IMR-90 (cell line): Measurements from ENCODE around the gene SLC12A7. TPM values are rescaled to one million over a fixed set of nuclear protein-coding genes. Genes with fewer than 3 reads are reported as not detected.

Experiments used
- ATAC-seq: fragments of 200-7000 bp; cut with Tn5 transposase; 2 replicates; pipeline ENCODE4 v1.9.1; 2020; ENCODE audit warnings: low read depth, mild to moderate bottlenecking, moderate library complexity
- BruUV-seq: library from RNA; stranded (reverse); fragments of 400-500 nt; replicated peaks from 2 replicates; lab custom pipeline; 2021; lab: Mats Ljungman, UMichigan
- CTCF ChIA-PET: fragments of 300-600 bp; formaldehyde crosslinking; extraction: SDS; loops from one replicate; lab custom pipeline; 2021; ENCODE audit warnings: antibody characterized with exemption; lab: Yijun Ruan, JAX
- POLR2A ChIA-PET: fragments of 300-600 bp; sonication (Branson Sonifier 250); formaldehyde crosslinking; loops from one replicate; lab custom pipeline; 2022; ENCODE audit warnings: antibody characterized with exemption; ENCODE audit not compliant: unreplicated experiment; lab: Charles Lee
- DNase-seq: peaks from one replicate; pipeline ENCODE4 v3.0.0; 2013
- H2AFZ ChIP-seq: replicated peaks from 2 replicates; pipeline ENCODE3; 2013; ENCODE audit warnings: low read length, mild to moderate bottlenecking; ENCODE audit not compliant: poor library complexity
- H2AK5ac ChIP-seq: 2 replicates; pipeline ENCODE4 v1.6.1; 2013; ENCODE audit warnings: low read depth, low read length, inconsistent platforms
- H2AK9ac ChIP-seq: replicated peaks from 2 replicates; pipeline ENCODE3; 2013; ENCODE audit warnings: mild to moderate bottlenecking, low read depth, low read length, moderate library complexity; ENCODE audit not compliant: poor library complexity
- H2BK120ac ChIP-seq: 2 replicates; pipeline ENCODE4 v1.6.1; 2013; ENCODE audit warnings: low read depth, low read length, inconsistent platforms
- H2BK15ac ChIP-seq: 3 replicates; pipeline ENCODE4 v1.6.1; 2013; ENCODE audit warnings: low read depth, low read length, inconsistent platforms
- H2BK20ac ChIP-seq: 2 replicates; pipeline ENCODE4 v1.6.1; 2013; ENCODE audit warnings: low read depth, mild to moderate bottlenecking, inconsistent platforms, low read length, moderate library complexity
- H2BK5ac ChIP-seq: 2 replicates; pipeline ENCODE4 v1.6.1; 2013; ENCODE audit warnings: mild to moderate bottlenecking, low read depth, low read length, inconsistent platforms; ENCODE audit not compliant: poor library complexity, severe bottlenecking
- H3K14ac ChIP-seq: replicated peaks from 2 replicates; pipeline ENCODE4 v1.6.1; 2013; ENCODE audit warnings: low read depth, low read length, inconsistent platforms
- H3K18ac ChIP-seq: 2 replicates; pipeline ENCODE4 v1.6.1; 2013; ENCODE audit warnings: low read depth, low read length, control low read depth
- H3K23ac ChIP-seq: 2 replicates; pipeline ENCODE4 v1.6.1; 2013; ENCODE audit warnings: low read depth, low read length, inconsistent platforms
- H3K27ac ChIP-seq: 2 replicates; pipeline ENCODE4 v1.5.1; 2013; ENCODE audit warnings: mild to moderate bottlenecking, control low read depth, low read length; ENCODE audit not compliant: insufficient read depth
- H3K27me3 ChIP-seq: 2 replicates; pipeline ENCODE4 v1.6.1; 2013; ENCODE audit warnings: low read length; ENCODE audit not compliant: control insufficient read depth, insufficient read depth
- H3K36me3 ChIP-seq: 2 replicates; pipeline ENCODE4 v1.6.1; 2013; ENCODE audit warnings: low read length, mixed read lengths; ENCODE audit not compliant: control insufficient read depth, insufficient read depth
- H3K4ac ChIP-seq: 2 replicates; pipeline ENCODE4 v1.6.1; 2013; ENCODE audit warnings: low read depth, low read length, inconsistent platforms
- H3K4me1 ChIP-seq: 2 replicates; pipeline ENCODE4 v1.6.1; 2013; ENCODE audit warnings: low read length, mixed read lengths; ENCODE audit not compliant: control insufficient read depth, insufficient read depth
- H3K4me2 ChIP-seq: 2 replicates; pipeline ENCODE4 v1.6.1; 2013; ENCODE audit warnings: low read depth, mild to moderate bottlenecking, control low read depth, low read length, moderate library complexity
- H3K4me3 ChIP-seq: 2 replicates; pipeline ENCODE4 v1.5.1; 2013; ENCODE audit warnings: low read depth, mild to moderate bottlenecking, control low read depth, low read length, moderate library complexity; ENCODE audit not compliant: insufficient read depth
- H3K56ac ChIP-seq: 2 replicates; pipeline ENCODE4 v1.6.1; 2013; ENCODE audit warnings: low read length, inconsistent platforms; ENCODE audit not compliant: insufficient read depth; ENCODE audit errors: extremely low read depth
- H3K79me1 ChIP-seq, 2 experiments: 2 replicates each; pipeline ENCODE4 v1.6.1; 2013; ENCODE audit warnings: low read length in 2 of 2, inconsistent platforms in 1 of 2, low read depth in 1 of 2
- H3K9ac ChIP-seq: 2 replicates; pipeline ENCODE4 v1.6.1; 2013; ENCODE audit warnings: low read depth, low read length, control low read depth
- H3K9me1 ChIP-seq: 2 replicates; pipeline ENCODE4 v1.6.1; 2013; ENCODE audit warnings: low read length, inconsistent platforms; ENCODE audit not compliant: insufficient read depth
- H3K9me3 ChIP-seq: 2 replicates; pipeline ENCODE4 v1.6.1; 2013; ENCODE audit warnings: low read length; ENCODE audit not compliant: control insufficient read depth, insufficient read depth
- H4K20me1 ChIP-seq: 2 replicates; pipeline ENCODE4 v1.6.1; 2013; ENCODE audit warnings: low read length, inconsistent platforms; ENCODE audit not compliant: insufficient read depth
- H4K5ac ChIP-seq: 2 replicates; pipeline ENCODE4 v1.6.1; 2013; ENCODE audit warnings: mild to moderate bottlenecking, low read depth, low read length, control low read depth
- H4K8ac ChIP-seq, 2 experiments: 2 replicates each; pipeline ENCODE4 v1.6.1; 2013; ENCODE audit warnings: low read depth in 2 of 2, low read length in 2 of 2, control low read depth in 1 of 2, inconsistent platforms in 1 of 2
- H4K91ac ChIP-seq: 2 replicates; pipeline ENCODE4 v1.6.1; 2013; ENCODE audit warnings: low read depth, low read length, inconsistent platforms; ENCODE audit not compliant: insufficient read depth
- CEBPB ChIP-seq: IDR thresholded peaks from 2 replicates; pipeline ENCODE4 v1.6.1; 2012; ENCODE audit warnings: low read depth, low read length, improper control_type of control experiment
- CHD1 ChIP-seq: IDR thresholded peaks from 2 replicates; pipeline ENCODE4 v1.6.1; 2012; ENCODE audit warnings: low read depth, low read length, improper control_type of control experiment
- ELK1 ChIP-seq: fragments of 150-350 bp; IDR thresholded peaks from 2 replicates; pipeline ENCODE4 v1.6.1; 2016; ENCODE audit warnings: low read depth, mild to moderate bottlenecking, low read length, moderate library complexity, borderline replicate concordance
- FOS ChIP-seq: fragments of 150-350 bp; IDR thresholded peaks from 2 replicates; pipeline ENCODE4 v1.6.1; 2016; ENCODE audit warnings: low read depth, low read length
- MAFK ChIP-seq: IDR thresholded peaks from 2 replicates; pipeline ENCODE4 v1.6.1; 2012; ENCODE audit warnings: low read depth, low read length, improper control_type of control experiment
- MAZ ChIP-seq: IDR thresholded peaks from 2 replicates; pipeline ENCODE4 v1.6.1; 2012; ENCODE audit warnings: low read depth, mild to moderate bottlenecking, low read length, improper control_type of control experiment, moderate library complexity, borderline replicate concordance
- MXI1 ChIP-seq: IDR thresholded peaks from 2 replicates; pipeline ENCODE4 v1.6.1; 2012; ENCODE audit warnings: low read depth, mild to moderate bottlenecking, low read length, moderate library complexity, borderline replicate concordance
- NFE2L2 ChIP-seq: fragments of 150-350 bp; IDR thresholded peaks from 2 replicates; pipeline ENCODE4 v1.6.1; 2016; ENCODE audit warnings: low read depth, mild to moderate bottlenecking, low read length
- POLR2A ChIP-seq: IDR thresholded peaks from 2 replicates; pipeline ENCODE4 v1.6.1; 2012; ENCODE audit warnings: mild to moderate bottlenecking, low read depth, low read length
- RAD21 ChIP-seq: IDR thresholded peaks from 2 replicates; pipeline ENCODE4 v1.6.1; 2012; ENCODE audit warnings: low read length, improper control_type of control experiment
- RCOR1 ChIP-seq: IDR thresholded peaks from 2 replicates; pipeline ENCODE4 v1.6.1; 2012; ENCODE audit warnings: mild to moderate bottlenecking, low read length, improper control_type of control experiment; ENCODE audit not compliant: insufficient replicate concordance
- RFX5 ChIP-seq: IDR thresholded peaks from 2 replicates; pipeline ENCODE4 v1.8.0; 2012; ENCODE audit warnings: low read depth, mild to moderate bottlenecking, low read length, moderate library complexity
- SMC3 ChIP-seq: fragments of 150-350 bp; IDR thresholded peaks from 2 replicates; pipeline ENCODE4 v1.6.1; 2016; ENCODE audit warnings: low read depth, mild to moderate bottlenecking, antibody characterized with exemption, low read length, moderate library complexity
- WGBS, 2 experiments: methylation state at CpG; one replicate each; pipeline versions ENCODE4 v1.1.5 to v1.1.7; 2013; ENCODE audit warnings: missing lambda C conversion rate in 2 of 2; ENCODE audit not compliant: insufficient read length in 1 of 2; ENCODE audit errors: extremely low coverage in 2 of 2; 5-methylcytosine and 5-hydroxymethylcytosine counted together
- dilution Hi-C: fragments of 300-500 bp; cut with HindIII; formaldehyde crosslinking; loops from one replicate; pipeline ENCODE4 v1.14.3; 2018; ENCODE audit warnings: low sequenced_read_pairs; ENCODE audit not compliant: unreplicated experiment
- in situ Hi-C: fragments of 300-500 bp; cut with MboI; formaldehyde crosslinking; loops from 3 replicates; pipeline ENCODE4 v1.14.3; 2019; ENCODE audit warnings: low sequenced_read_pairs, inconsistent platforms, mixed read lengths
- intact Hi-C: fragments of 100-400 bp; cut with micrococcal nuclease; formaldehyde crosslinking; loops from 2 replicates; pipeline ENCODE4 v1.10.0; 2022
- polyA plus RNA-seq, 3 experiments: library from polyadenylated mRNA; depleted of rRNA; stranded (reverse); fragments of >200 nt; gene quantifications; 2 replicates each; pipeline ENCODE4 v1.2.3, GENCODE V29; 2012; ENCODE audit warnings: low replicate concordance in 1 of 3
- total RNA-seq: library from RNA; depleted of rRNA; stranded (reverse); fragments of >200 nt; gene quantifications from 2 replicates; pipeline ENCODE4 v1.2.3, GENCODE V29; 2012
- TF ChIP-seq, protein P1 (sequence below): conservative IDR thresholded peaks from 2 replicates; pipeline ENCODE4 v1.5.1; 2012; ENCODE audit warnings: mild to moderate bottlenecking, low read depth, low read length, improper control_type of control experiment
- TF ChIP-seq, protein P2 (sequence below): fragments of 150-350 bp; IDR thresholded peaks from 2 replicates; pipeline ENCODE4 v1.6.1; 2017; ENCODE audit warnings: mild to moderate bottlenecking, antibody characterized with exemption, low read length, low read depth

SLC12A7 gene
- total and polyA plus RNA-seq, 2 of the 4 experiments (the other 2 are of a cell fraction): 3.0 to 6.1 TPM

DNA sequence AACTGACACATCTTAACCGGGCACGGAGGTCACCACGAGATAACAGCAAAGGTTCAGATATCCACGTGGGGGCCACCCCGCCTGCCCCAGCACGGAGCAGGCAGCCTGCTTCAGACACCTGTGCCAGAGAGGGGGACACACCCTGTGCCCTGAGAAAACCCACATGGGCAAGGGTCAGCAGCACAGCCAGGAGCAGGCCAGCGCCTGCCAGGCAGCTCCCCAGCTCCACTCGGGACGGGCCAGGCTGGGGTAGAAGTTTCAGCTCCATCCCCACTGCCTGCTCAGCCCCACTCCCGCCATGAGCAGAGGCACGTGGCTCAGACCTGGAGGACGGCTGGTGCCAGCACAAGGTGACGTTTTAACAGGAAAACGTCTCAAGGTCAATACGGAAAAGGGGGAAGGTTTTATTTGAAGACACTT lies 22.2 kb downstream of the SLC12A7 start:
- no peak overlapping the region for H3K23ac ChIP-seq
- H4K5ac ChIP-seq: no peak overlapping the region
- in situ Hi-C loops (no loop called here), intact Hi-C loops (no loop called here), dilution Hi-C loops (no loop called here)
- no peak for ATAC-seq
- no peak overlapping the region for H2AFZ ChIP-seq
- H3K9me1 ChIP-seq: no peaks in the 10 kb centered on the region
- TF ChIP-seq POLR2A: no peak
- no peak for TF ChIP-seq MAFK
- no peak for TF ChIP-seq MAZ
- TF ChIP-seq, protein P1, sequence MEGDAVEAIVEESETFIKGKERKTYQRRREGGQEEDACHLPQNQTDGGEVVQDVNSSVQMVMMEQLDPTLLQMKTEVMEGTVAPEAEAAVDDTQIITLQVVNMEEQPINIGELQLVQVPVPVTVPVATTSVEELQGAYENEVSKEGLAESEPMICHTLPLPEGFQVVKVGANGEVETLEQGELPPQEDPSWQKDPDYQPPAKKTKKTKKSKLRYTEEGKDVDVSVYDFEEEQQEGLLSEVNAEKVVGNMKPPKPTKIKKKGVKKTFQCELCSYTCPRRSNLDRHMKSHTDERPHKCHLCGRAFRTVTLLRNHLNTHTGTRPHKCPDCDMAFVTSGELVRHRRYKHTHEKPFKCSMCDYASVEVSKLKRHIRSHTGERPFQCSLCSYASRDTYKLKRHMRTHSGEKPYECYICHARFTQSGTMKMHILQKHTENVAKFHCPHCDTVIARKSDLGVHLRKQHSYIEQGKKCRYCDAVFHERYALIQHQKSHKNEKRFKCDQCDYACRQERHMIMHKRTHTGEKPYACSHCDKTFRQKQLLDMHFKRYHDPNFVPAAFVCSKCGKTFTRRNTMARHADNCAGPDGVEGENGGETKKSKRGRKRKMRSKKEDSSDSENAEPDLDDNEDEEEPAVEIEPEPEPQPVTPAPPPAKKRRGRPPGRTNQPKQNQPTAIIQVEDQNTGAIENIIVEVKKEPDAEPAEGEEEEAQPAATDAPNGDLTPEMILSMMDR: no peak
- TF ChIP-seq MXI1: no peak
- no peak for TF ChIP-seq RFX5
- TF ChIP-seq RAD21: no peak
- no peak for TF ChIP-seq NFE2L2
- no peak for TF ChIP-seq RCOR1
- TF ChIP-seq FOS: no peak
- TF ChIP-seq CHD1: no peak
- TF ChIP-seq, protein P2, sequence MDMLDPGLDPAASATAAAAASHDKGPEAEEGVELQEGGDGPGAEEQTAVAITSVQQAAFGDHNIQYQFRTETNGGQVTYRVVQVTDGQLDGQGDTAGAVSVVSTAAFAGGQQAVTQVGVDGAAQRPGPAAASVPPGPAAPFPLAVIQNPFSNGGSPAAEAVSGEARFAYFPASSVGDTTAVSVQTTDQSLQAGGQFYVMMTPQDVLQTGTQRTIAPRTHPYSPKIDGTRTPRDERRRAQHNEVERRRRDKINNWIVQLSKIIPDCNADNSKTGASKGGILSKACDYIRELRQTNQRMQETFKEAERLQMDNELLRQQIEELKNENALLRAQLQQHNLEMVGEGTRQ: no peak
- TF ChIP-seq SMC3: no peak
- no peak for TF ChIP-seq CEBPB
- TF ChIP-seq ELK1: no peak
- H2BK120ac ChIP-seq: no peak overlapping the region
- H4K8ac ChIP-seq: no peak overlapping the region
- POLR2A ChIA-PET: no interaction called here
- H3K79me1 ChIP-seq: no peaks in the 10 kb centered on the region
- H3K56ac ChIP-seq: no peak overlapping the region
- H3K4me3 ChIP-seq: no peak overlapping the region
- no TSS peak for BruUV-seq
- H3K9me3 ChIP-seq: no peaks in the 10 kb centered on the region
- no peak overlapping the region for H2AK5ac ChIP-seq
- CTCF ChIA-PET: no interaction called here
- no peak overlapping the region for H2BK5ac ChIP-seq
- H4K91ac ChIP-seq: no peak overlapping the region
- no peak overlapping the region for H3K4ac ChIP-seq
- H3K27ac ChIP-seq: no peak overlapping the region
- no peak for DNase-seq
- no peaks in the 10 kb centered on the region for H3K4me1 ChIP-seq
- no peaks in the 10 kb centered on the region for H3K27me3 ChIP-seq
- H3K14ac ChIP-seq: no peak overlapping the region
- no peak overlapping the region for H2BK20ac ChIP-seq
- no peak overlapping the region for H3K18ac ChIP-seq
- H3K9ac ChIP-seq: no peak overlapping the region
- H4K20me1 ChIP-seq: no peaks in the 10 kb centered on the region; the same call in 1 of the 2 replicates
- 80% methylated on average over 7 of the region's 15 CpGs; no CpG with 5 or more reads in 1 of the 2 experiments for WGBS, 2 experiments
- peaks cover 24% of the 10 kb centered on the region; the same call in 1 of the 2 replicates for H3K36me3 ChIP-seq
- no peak overlapping the region for H3K4me2 ChIP-seq
- H2BK15ac ChIP-seq: no peak overlapping the region
- H2AK9ac ChIP-seq: no peak overlapping the region
